Measurements from ENCODE around the gene UNC5B. TPM values are rescaled to one million over a fixed set of nuclear protein-coding genes. Genes with fewer than 3 reads are reported as not detected.

Gene UNC5B
- total and polyA plus RNA-seq, 7 experiments from 2014 or later, result 0.08 TPM; not detected in 5

DNA sequence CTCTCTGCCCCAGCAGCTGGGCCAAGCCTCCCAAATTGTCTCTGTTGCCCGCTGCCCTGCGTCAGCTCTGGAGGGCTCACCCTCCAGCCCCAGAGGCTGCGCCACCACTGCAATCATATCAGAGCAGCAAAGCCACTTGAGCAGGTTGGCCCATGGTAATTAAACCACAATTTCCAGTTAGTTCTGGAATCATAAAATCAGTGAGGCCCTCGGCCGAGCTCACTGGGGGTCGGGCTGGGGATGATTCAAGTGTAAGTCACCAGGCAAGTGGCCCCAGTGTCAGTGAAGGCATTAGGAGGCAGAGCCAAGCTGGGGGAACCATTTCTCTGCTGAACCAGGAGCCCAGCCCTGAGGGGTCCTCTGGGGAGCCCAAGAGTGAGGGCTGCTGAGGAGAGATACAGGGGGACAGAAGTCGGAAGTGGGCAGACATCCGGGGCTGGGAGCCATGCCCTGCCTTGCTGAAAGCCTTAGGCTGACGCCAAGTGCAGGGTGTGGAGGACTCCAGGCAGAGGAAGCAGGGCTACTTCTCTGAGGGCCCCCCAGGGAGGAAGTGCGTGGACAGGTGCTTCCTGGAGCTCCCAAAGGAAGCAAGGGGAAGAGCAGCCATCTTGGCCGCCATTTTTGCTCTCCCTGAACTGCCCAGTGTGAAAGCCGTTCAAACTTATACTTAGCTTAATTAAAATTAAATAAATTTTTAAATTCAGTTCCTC, 77.2 kb downstream of the UNC5B start:
- ATAC-seq, result no peak
- Histone ChIP-seq H3K36me3 (ENCODE audit: control insufficient read depth in 2 of 3, insufficient read depth in 3 of 3, low read length in 3 of 3) (no peaks in the 10 kb centered on the region), H3K27ac (ENCODE audit: low read depth, low read length) (no peak overlapping the region), H3K27me3 (ENCODE audit: control insufficient read depth in 2 of 2, insufficient read depth in 2 of 2, low read length in 2 of 2) (no peaks in the 10 kb centered on the region), H3K9me3 (ENCODE audit: control insufficient read depth in 2 of 3, low read length in 3 of 3) (no peaks in the 10 kb centered on the region), H3K4me3 (ENCODE audit: low read length) (no peak overlapping the region), H3K4me1 (ENCODE audit: control insufficient read depth in 2 of 2, insufficient read depth in 2 of 2, low read length in 2 of 2) (no peaks in the 10 kb centered on the region)
- ChIA-PET POLR2A (no interaction called here), CTCF (no interaction called here)
- H3K4me1 Mint-ChIP-seq, result no peaks in the 10 kb centered on the region
- intact Hi-C loops (cut with micrococcal nuclease), result loop anchor here in 1 of 2 donors (10.0 kb wide), 1 partner anchor 385 kb away; no protein-coding TSS in a partner anchor
- no peaks in the 10 kb centered on the region for H3K36me3 Mint-ChIP-seq
- peaks cover 0 to 7% (median 0%) of the 10 kb centered on the region in 5 donors for H3K27me3 Mint-ChIP-seq
- H3K27ac Mint-ChIP-seq, result no peak overlapping the region
- H3K9me3 Mint-ChIP-seq, result peaks cover 0 to 3% (median 0%) of the 10 kb centered on the region in 11 donors
- no peak overlapping the region for H3K4me3 Mint-ChIP-seq
- DNase-seq, result no peak

DNA sequence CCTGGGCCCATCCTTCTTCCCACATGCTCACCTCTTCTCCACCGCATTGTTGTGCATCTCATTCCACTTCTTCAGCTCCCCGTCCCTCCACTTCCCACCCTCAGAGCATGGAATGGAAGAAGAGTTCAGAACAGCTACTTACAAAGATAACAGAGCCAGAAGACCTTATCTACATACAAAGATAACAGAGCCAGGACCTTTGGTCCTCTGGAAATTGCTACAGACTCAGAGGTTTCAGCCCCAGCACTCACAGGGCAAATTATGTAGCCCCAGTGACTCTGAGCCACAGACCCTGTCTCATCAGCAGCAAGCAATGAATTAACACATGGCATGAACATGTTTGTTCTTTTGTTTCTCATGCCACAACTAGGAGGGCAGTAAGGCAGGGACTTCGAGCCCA, 78.0 kb downstream of the UNC5B start:
- Histone ChIP-seq H3K4me1 (ENCODE audit: control insufficient read depth in 2 of 2, insufficient read depth in 2 of 2, low read length in 2 of 2) (no peaks in the 10 kb centered on the region), H3K4me3 (ENCODE audit: low read length) (no peak overlapping the region), H3K36me3 (ENCODE audit: control insufficient read depth in 2 of 3, insufficient read depth in 3 of 3, low read length in 3 of 3) (no peaks in the 10 kb centered on the region), H3K9me3 (ENCODE audit: control insufficient read depth in 2 of 3, low read length in 3 of 3) (no peaks in the 10 kb centered on the region), H3K27ac (ENCODE audit: low read depth, low read length) (no peak overlapping the region), H3K27me3 (ENCODE audit: control insufficient read depth in 2 of 2, insufficient read depth in 2 of 2, low read length in 2 of 2) (no peaks in the 10 kb centered on the region)
- Mint-ChIP-seq H3K4me3 (no peak overlapping the region), H3K4me1 (no peaks in the 10 kb centered on the region), H3K27ac (no peak overlapping the region), H3K27me3 (peaks cover 0 to 7% (median 0%) of the 10 kb centered on the region in 5 donors), H3K36me3 (no peaks in the 10 kb centered on the region), H3K9me3 (peaks cover 0 to 3% (median 0%) of the 10 kb centered on the region in 11 donors)
- DNase-seq (no peak), ATAC-seq (no peak)
- POLR2A ChIA-PET, result no interaction called here
- intact Hi-C loops (cut with micrococcal nuclease), result no loop called here
- CTCF ChIA-PET, result no interaction called here

DNA sequence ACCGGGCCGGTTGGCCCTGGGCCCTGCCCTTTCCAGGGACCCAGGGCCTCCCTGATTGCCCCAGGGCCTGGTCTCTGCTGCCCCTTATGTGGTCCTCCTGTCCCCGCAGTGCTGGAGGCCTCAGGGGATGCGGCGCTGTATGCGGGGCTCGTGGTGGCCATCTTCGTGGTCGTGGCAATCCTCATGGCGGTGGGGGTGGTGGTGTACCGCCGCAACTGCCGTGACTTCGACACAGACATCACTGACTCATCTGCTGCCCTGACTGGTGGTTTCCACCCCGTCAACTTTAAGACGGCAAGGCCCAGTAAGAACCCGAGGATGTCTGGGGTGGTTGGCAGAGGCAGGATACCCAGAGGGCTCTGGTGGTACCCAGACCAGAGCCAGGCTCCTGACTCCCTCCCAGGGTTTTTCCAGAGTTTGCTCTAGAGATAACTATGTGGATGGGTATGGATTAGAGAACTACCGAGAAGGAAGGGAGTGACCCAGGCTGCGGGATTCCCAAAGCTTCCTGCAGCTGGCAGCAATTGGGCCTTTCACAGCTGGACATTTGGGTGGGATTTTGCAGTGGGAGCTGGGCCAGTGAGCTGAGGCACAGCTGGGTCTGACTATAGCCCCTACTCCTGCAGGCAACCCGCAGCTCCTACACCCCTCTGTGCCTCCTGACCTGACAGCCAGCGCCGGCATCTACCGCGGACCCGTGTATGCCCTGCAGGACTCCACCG, 78.6 kb downstream of the UNC5B start:
- Histone ChIP-seq H3K4me3 (ENCODE audit: low read length) (no peak overlapping the region), H3K36me3 (ENCODE audit: control insufficient read depth in 2 of 3, insufficient read depth in 3 of 3, low read length in 3 of 3) (no peaks in the 10 kb centered on the region), H3K27me3 (ENCODE audit: control insufficient read depth in 2 of 2, insufficient read depth in 2 of 2, low read length in 2 of 2) (no peaks in the 10 kb centered on the region), H3K27ac (ENCODE audit: low read depth, low read length) (no peak overlapping the region), H3K9me3 (ENCODE audit: control insufficient read depth in 2 of 3, low read length in 3 of 3) (no peaks in the 10 kb centered on the region), H3K4me1 (ENCODE audit: control insufficient read depth in 2 of 2, insufficient read depth in 2 of 2, low read length in 2 of 2) (no peaks in the 10 kb centered on the region)
- Mint-ChIP-seq H3K27me3 (peaks cover 0 to 8% (median 0%) of the 10 kb centered on the region in 5 donors), H3K27ac (no peak overlapping the region), H3K4me3 (no peak overlapping the region), H3K4me1 (no peaks in the 10 kb centered on the region), H3K9me3 (peaks cover 0 to 3% (median 0%) of the 10 kb centered on the region in 11 donors), H3K36me3 (no peaks in the 10 kb centered on the region)
- intact Hi-C loops (cut with micrococcal nuclease), result no loop called here
- ChIA-PET CTCF (no interaction called here), POLR2A (no interaction called here)
- DNase-seq (no peak), ATAC-seq (no peak)

DNA sequence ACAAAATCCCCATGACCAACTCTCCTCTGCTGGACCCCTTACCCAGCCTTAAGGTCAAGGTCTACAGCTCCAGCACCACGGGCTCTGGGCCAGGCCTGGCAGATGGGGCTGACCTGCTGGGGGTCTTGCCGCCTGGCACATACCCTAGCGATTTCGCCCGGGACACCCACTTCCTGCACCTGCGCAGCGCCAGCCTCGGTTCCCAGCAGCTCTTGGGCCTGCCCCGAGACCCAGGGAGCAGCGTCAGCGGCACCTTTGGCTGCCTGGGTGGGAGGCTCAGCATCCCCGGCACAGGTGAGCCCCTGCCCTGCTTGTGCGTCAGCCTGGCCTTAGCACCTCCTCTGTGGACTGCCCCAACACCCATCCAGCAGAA, 79.1 kb downstream of the UNC5B start:
- Histone ChIP-seq H3K4me3 (ENCODE audit: low read length) (no peak overlapping the region), H3K27me3 (ENCODE audit: control insufficient read depth in 2 of 2, insufficient read depth in 2 of 2, low read length in 2 of 2) (no peaks in the 10 kb centered on the region), H3K36me3 (ENCODE audit: control insufficient read depth in 2 of 3, insufficient read depth in 3 of 3, low read length in 3 of 3) (no peaks in the 10 kb centered on the region), H3K9me3 (ENCODE audit: control insufficient read depth in 2 of 3, low read length in 3 of 3) (no peaks in the 10 kb centered on the region), H3K27ac (ENCODE audit: low read depth, low read length) (no peak overlapping the region), H3K4me1 (ENCODE audit: control insufficient read depth in 2 of 2, insufficient read depth in 2 of 2, low read length in 2 of 2) (no peaks in the 10 kb centered on the region)
- DNase-seq (no peak), ATAC-seq (no peak)
- ChIA-PET CTCF (interaction anchor here (1.3 kb wide), 1 partner anchor 12 kb away, joined by 5 read pairs; no protein-coding TSS in a partner anchor), POLR2A (no interaction called here)
- no peak overlapping the region for H3K27ac Mint-ChIP-seq
- no peak overlapping the region for H3K4me3 Mint-ChIP-seq
- H3K27me3 Mint-ChIP-seq, result peaks cover 0 to 10% (median 0%) of the 10 kb centered on the region in 5 donors
- H3K4me1 Mint-ChIP-seq, result no peaks in the 10 kb centered on the region
- no peaks in the 10 kb centered on the region for H3K36me3 Mint-ChIP-seq
- peaks cover 0 to 3% (median 0%) of the 10 kb centered on the region in 11 donors for H3K9me3 Mint-ChIP-seq
- intact Hi-C loops (cut with micrococcal nuclease), result no loop called here

DNA sequence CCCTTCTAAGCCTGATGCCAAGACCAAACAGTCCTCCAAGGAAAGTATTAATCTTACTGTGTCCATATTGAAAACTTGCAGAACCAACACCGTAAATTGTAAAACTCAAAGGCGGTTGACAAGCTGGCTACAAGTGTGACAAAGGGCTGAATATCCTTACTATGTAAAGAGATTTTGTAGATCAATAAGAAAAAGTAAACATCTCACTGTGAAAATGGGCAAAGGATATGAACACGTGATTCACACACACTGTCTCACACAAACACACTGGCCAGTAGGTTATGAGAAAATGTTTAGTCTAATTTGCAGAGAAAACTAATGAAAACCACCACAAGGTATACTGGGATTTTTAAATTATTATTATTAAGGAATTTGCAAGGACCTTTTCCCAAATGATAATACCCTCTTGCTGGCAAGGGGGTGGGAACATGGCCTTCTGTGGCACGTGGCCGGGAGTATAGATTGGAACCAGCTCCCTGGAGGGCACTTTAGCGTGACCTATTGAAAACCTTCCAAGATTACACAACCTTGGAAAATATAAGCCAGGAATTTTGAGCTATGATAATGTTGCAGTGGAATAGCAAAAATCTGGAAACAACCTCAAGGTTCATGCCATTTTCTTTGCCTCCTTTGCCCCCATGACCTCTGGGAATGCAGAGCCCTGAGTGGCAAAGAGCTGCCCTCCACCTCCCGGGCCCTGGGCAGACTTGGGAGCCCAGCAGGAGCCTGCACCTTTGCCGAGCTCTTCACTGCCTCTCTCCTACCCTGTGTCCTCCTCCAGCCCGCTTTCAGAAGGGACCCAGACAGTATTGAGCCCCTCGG, 80.5 kb downstream of the UNC5B start:
- peaks cover 0 to 3% (median 0%) of the 10 kb centered on the region in 11 donors for H3K9me3 Mint-ChIP-seq
- POLR2A ChIA-PET, result no interaction called here
- CTCF ChIA-PET, result interaction anchor here (1.3 kb wide), 1 partner anchor 11 kb away, joined by 5 read pairs; no protein-coding TSS in a partner anchor

DNA sequence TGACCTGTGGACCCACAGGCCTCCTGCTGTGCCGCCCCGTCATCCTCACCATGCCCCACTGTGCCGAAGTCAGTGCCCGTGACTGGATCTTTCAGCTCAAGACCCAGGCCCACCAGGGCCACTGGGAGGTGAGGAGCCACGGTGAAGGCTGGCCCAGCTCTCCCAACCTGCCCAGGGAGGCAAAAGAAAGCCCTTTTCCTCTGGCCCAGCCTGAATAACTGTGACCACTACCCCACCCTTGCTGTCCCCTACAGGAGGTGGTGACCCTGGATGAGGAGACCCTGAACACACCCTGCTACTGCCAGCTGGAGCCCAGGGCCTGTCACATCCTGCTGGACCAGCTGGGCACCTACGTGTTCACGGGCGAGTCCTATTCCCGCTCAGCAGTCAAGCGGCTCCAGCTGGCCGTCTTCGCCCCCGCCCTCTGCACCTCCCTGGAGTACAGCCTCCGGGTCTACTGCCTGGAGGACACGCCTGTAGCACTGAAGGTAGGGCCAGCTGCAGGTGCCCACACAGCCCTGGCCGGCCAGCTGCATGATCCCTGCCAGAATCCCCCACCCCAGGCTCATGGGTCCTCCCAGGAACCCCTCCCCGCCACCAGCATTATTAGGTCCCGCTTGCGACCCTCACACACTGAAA, 81.2 kb downstream of the UNC5B start:
- Histone ChIP-seq H3K4me3 (ENCODE audit: low read length) (no peak overlapping the region), H3K9me3 (ENCODE audit: control insufficient read depth in 2 of 3, low read length in 3 of 3) (no peaks in the 10 kb centered on the region), H3K27ac (ENCODE audit: low read depth, low read length) (no peak overlapping the region), H3K4me1 (ENCODE audit: control insufficient read depth in 2 of 2, insufficient read depth in 2 of 2, low read length in 2 of 2) (no peaks in the 10 kb centered on the region), H3K27me3 (ENCODE audit: control insufficient read depth in 2 of 2, insufficient read depth in 2 of 2, low read length in 2 of 2) (no peaks in the 10 kb centered on the region), H3K36me3 (ENCODE audit: control insufficient read depth in 2 of 3, insufficient read depth in 3 of 3, low read length in 3 of 3) (no peaks in the 10 kb centered on the region)
- intact Hi-C loops (cut with micrococcal nuclease), result no loop called here
- H3K4me1 Mint-ChIP-seq, result peaks cover 0 to 1% (median 0%) of the 10 kb centered on the region in 7 donors
- H3K27me3 Mint-ChIP-seq, result peaks cover 0 to 10% (median 0%) of the 10 kb centered on the region in 5 donors
- no peak overlapping the region for H3K27ac Mint-ChIP-seq
- ChIA-PET CTCF (no interaction called here), POLR2A (no interaction called here)
- no peak overlapping the region for H3K4me3 Mint-ChIP-seq
- peaks cover 0 to 3% (median 0%) of the 10 kb centered on the region in 11 donors for H3K9me3 Mint-ChIP-seq
- ATAC-seq, result no peak
- DNase-seq, result no peak
- no peaks in the 10 kb centered on the region for H3K36me3 Mint-ChIP-seq

More for the DNA sequence above, 80.5 kb downstream of the UNC5B start:
- no peaks in the 10 kb centered on the region for H3K4me1 Mint-ChIP-seq
- no peaks in the 10 kb centered on the region for H3K36me3 Mint-ChIP-seq
- peaks cover 0 to 10% (median 0%) of the 10 kb centered on the region in 5 donors for H3K27me3 Mint-ChIP-seq
- no peaks in the 10 kb centered on the region for H3K27me3 ChIP-seq (ENCODE audit: control insufficient read depth in 2 of 2, insufficient read depth in 2 of 2, low read length in 2 of 2)
- H3K9me3 ChIP-seq (ENCODE audit: control insufficient read depth in 2 of 3, low read length in 3 of 3), result no peaks in the 10 kb centered on the region
- no peak overlapping the region for H3K27ac ChIP-seq (ENCODE audit: low read depth, low read length)
- intact Hi-C loops (cut with micrococcal nuclease), result no loop called here
- no peaks in the 10 kb centered on the region for H3K36me3 ChIP-seq (ENCODE audit: control insufficient read depth in 2 of 3, insufficient read depth in 3 of 3, low read length in 3 of 3)
- no peak overlapping the region for H3K4me3 ChIP-seq (ENCODE audit: low read length)
- no peak overlapping the region for H3K4me3 Mint-ChIP-seq
- no peak overlapping the region for H3K27ac Mint-ChIP-seq
- DNase-seq (no peak), ATAC-seq (no peak)
- no peaks in the 10 kb centered on the region for H3K4me1 ChIP-seq (ENCODE audit: control insufficient read depth in 2 of 2, insufficient read depth in 2 of 2, low read length in 2 of 2)

Data from naive thymus-derived CD4-positive, alpha-beta T cell (primary cell).